SH-SY5Y (cell line): ENCODE data around the gene PIR.

ENCODE experiments used
- GATA2 ChIP-seq: IDR thresholded peaks from 2 replicates; pipeline ENCODE4 v1.6.1; 2011; ENCODE audit warnings: mild to moderate bottlenecking, low read depth, low read length
- GATA3 ChIP-seq: IDR thresholded peaks from 2 replicates; pipeline ENCODE4 v1.6.1; 2011; ENCODE audit warnings: low read depth, mild to moderate bottlenecking, low read length, moderate library complexity

DNA sequence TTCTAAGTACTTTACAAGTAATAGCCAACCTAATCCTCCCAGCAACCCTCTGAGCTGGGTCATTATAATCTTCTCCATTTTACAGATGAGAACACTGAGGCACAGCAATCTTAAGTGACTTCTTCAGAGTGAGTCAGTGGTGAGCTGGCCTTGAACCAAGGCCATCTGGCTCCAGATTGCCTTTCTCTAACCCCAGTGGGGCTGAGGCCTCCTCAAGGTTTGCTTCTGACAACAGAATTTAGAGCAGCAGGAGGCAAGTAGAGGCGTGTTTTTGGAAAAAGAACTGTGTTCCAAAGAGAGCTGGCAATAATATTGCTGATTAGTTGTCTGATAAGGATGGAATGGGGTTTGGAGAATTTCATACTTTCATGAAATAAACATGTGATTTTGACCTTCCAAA lies 41.2 kb downstream of the PIR start:
- TF ChIP-seq GATA2 (no peak), GATA3 (no peak)
